PFSK-1 (cell line): ENCODE results near the gene DNAJB8.

Source experiments
- FOXP2 ChIP-seq: optimal IDR thresholded peaks from 2 replicates; pipeline ENCODE3; 2011; ENCODE audit warnings: borderline replicate concordance, control low read depth, inconsistent platforms; ENCODE audit not compliant: insufficient read depth; ENCODE audit errors: extremely low read length, extremely low read depth
- POLR2AphosphoS5 ChIP-seq: IDR thresholded peaks from 2 replicates; pipeline ENCODE4 v1.6.1; 2012; ENCODE audit warnings: low read depth, mild to moderate bottlenecking, control low read depth, low read length, moderate library complexity
- REST ChIP-seq, 2 experiments: IDR thresholded peaks; 2 replicates each; pipeline versions ENCODE4 v1.6.1 to v1.8.0; 2011 to 2012; ENCODE audit warnings: low read depth in 2 of 2, low read length in 2 of 2, control low read depth in 1 of 2, inconsistent platforms in 1 of 2, mild to moderate bottlenecking in 1 of 2, moderate library complexity in 1 of 2; ENCODE audit not compliant: insufficient read depth in 1 of 2
- SIN3A ChIP-seq: IDR thresholded peaks from 2 replicates; pipeline ENCODE4 v1.6.1; 2012; ENCODE audit warnings: mild to moderate bottlenecking, low read length, moderate library complexity, borderline replicate concordance; ENCODE audit not compliant: insufficient read depth
- TAF1 ChIP-seq: IDR thresholded peaks from 2 replicates; pipeline ENCODE4 v1.6.1; 2012; ENCODE audit warnings: low read length, control low read depth, borderline replicate concordance; ENCODE audit not compliant: insufficient read depth

The DNAJB8 gene

GRCh38 chr3:128445357-128445756 lies 21.3 kb downstream of the DNAJB8 start:
- TF ChIP-seq FOXP2 (no peak), POLR2AphosphoS5 (no peak), SIN3A (no peak), REST (IDR thresholded peaks at IDR 0.05; ENCODE audit: insufficient read depth in 1 of 2, low read depth in 2 of 2, low read length in 2 of 2) (no peak), TAF1 (no peak)

- TF ChIP-seq SIN3A (no peak), FOXP2 (no peak), TAF1 (no peak), REST (IDR thresholded peaks at IDR 0.05; ENCODE audit: insufficient read depth in 1 of 2, low read depth in 2 of 2, low read length in 2 of 2) (no peak), POLR2AphosphoS5 (no peak)
Observed at GRCh38 chr3:128443771-128444170, 22.9 kb downstream of the DNAJB8 start.

GRCh38 chr3:128442949-128443348 lies 23.7 kb downstream of the DNAJB8 start:
- TF ChIP-seq REST (IDR thresholded peaks at IDR 0.05; ENCODE audit: insufficient read depth in 1 of 2, low read depth in 2 of 2, low read length in 2 of 2) (no peak), SIN3A (no peak), FOXP2 (no peak), TAF1 (no peak), POLR2AphosphoS5 (no peak)

- TF ChIP-seq SIN3A (no peak), FOXP2 (no peak), TAF1 (no peak), REST (IDR thresholded peaks at IDR 0.05; ENCODE audit: insufficient read depth in 1 of 2, low read depth in 2 of 2, low read length in 2 of 2) (no peak)
Observed at GRCh38 chr3:128442070-128442469, 24.6 kb downstream of the DNAJB8 start.

GRCh38 chr3:128439226-128439625 lies 27.5 kb downstream of the DNAJB8 start:
- TF ChIP-seq SIN3A (no peak), FOXP2 (no peak), TAF1 (no peak), POLR2AphosphoS5 (no peak), REST (IDR thresholded peaks at IDR 0.05; ENCODE audit: insufficient read depth in 1 of 2, low read depth in 2 of 2, low read length in 2 of 2) (no peak)
